ENCODE data around the gene ING5. TPM values are rescaled to one million over a fixed set of nuclear protein-coding genes. Genes with fewer than 3 reads are reported as not detected.

Gene ING5
- total RNA-seq, 1 donor from 2014 or later = 16.3 TPM

DNA sequence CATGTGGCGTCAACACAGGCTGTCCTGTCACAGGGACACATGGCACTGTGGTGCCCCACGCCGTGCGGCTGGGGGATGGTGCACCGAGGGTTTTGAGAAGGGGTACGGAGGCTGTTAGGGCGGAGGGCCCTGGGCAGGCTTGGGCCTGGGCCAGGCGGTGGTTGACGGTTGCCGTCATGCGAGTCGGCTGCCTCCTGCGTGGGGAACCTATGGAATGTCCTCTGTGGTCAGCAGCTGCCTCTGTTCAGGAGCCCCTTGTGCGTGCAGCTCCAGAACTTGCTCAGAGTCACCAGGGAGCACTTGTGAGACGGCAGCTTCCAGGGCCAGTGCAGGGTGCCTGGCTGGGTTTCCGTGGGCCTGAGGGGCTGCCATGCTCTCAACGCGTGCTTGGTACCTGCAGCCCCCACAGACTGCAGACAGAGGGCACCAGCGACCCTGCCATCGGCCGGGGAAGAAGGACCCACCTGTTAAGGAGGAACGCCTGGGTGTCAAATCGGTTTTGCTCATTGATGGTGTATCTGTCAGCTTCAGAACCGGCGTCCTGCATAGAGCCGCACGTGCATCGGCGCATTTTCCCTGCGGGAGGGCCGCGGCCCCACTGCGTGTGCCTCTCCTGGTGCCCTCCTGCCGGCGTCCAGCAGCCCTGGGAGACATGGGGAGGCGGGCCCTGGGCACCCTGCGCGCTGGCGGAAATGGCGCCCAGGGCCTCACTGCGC, 22.6 kb downstream of the ING5 start:
- Mint-ChIP-seq H3K9me3 (ENCODE audit: low read depth) (no peaks in the 10 kb centered on the region), H3K27ac (ENCODE audit: unreplicated experiment) (peak overlapping the region; percentile 27), H3K27me3 (ENCODE audit: low read depth) (no peaks in the 10 kb centered on the region), H3K36me3 (ENCODE audit: low read depth) (peaks cover 12% of the 10 kb centered on the region), H3K4me3 (ENCODE audit: unreplicated experiment) (no peak overlapping the region), H3K4me1 (ENCODE audit: low read depth) (no peaks in the 10 kb centered on the region)
- TF ChIP-seq, protein P1, sequence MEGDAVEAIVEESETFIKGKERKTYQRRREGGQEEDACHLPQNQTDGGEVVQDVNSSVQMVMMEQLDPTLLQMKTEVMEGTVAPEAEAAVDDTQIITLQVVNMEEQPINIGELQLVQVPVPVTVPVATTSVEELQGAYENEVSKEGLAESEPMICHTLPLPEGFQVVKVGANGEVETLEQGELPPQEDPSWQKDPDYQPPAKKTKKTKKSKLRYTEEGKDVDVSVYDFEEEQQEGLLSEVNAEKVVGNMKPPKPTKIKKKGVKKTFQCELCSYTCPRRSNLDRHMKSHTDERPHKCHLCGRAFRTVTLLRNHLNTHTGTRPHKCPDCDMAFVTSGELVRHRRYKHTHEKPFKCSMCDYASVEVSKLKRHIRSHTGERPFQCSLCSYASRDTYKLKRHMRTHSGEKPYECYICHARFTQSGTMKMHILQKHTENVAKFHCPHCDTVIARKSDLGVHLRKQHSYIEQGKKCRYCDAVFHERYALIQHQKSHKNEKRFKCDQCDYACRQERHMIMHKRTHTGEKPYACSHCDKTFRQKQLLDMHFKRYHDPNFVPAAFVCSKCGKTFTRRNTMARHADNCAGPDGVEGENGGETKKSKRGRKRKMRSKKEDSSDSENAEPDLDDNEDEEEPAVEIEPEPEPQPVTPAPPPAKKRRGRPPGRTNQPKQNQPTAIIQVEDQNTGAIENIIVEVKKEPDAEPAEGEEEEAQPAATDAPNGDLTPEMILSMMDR (IDR thresholded peaks at IDR 0.05) = peak; percentile 59
- DNase-seq (ENCODE audit: low spot score) = no peak

DNA sequence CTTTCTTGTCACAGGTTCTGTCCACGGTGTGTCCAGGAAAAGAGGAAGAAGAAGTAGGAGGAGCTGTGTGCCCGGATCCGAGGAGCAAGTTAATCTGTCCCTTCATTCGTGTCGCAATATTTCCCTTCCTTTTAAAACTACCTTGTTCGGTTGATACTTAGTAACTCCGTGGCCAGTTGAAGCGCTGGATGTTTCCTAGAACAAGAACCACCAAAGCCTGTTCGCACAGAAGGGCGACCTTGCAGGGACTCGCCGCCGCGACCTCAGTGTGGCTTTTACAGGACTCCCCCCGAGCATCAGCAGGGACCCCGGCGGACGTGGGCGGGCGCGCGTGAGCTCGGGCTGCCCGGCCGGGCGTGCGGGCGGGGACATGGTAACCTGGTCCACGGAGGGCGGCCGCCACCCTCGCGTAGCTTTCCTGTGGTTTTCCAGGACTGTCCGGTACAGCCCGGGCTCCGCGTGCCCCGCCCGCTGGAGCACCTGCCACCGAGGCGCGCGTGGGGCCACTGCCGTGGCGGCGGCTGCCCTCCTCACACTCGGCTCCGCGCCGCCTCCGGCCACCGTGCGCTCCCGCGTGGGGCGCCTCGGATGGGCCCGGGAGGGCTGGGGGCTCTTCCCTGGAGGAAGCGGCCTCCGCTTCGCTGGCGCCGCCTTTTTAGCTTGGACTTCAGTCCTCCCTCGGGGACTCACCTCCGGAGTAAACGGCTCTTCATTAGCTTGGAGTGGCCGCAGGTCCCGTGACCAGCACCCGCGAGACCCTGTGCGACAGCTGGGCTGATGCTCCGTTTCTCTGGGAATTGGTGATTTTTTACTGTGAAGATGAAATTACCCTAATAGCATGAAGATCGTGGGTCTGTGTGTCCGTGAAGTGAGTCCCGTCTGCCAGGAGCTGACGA, 23.4 kb downstream of the ING5 start:
- no peak for DNase-seq (ENCODE audit: low spot score)

DNA sequence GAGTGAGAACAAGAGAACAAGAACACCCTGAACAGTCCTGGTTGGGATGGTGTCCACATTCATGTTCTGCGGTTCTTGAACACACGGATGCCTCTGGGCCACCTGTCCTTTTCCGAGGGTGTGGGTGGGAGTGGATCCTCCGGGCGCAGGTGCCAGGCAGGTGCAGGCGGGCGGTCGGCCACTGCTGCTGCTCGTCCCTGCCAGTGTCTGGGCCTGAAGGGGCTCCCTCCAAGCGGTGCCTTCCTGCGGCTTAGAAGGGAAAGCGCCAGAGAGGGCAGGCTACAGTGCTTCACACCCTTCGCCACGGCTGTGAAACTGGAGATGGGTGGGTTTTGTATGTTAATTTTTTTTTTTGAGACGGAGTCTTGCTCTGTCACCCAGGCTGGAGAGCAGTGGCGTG, 24.6 kb downstream of the ING5 start:
- H3K4me1 Mint-ChIP-seq (ENCODE audit: low read depth) = no peaks in the 10 kb centered on the region
- no peak overlapping the region for H3K4me3 Mint-ChIP-seq (ENCODE audit: unreplicated experiment)
- no peaks in the 10 kb centered on the region for H3K9me3 Mint-ChIP-seq (ENCODE audit: low read depth)
- H3K27me3 Mint-ChIP-seq (ENCODE audit: low read depth) = no peaks in the 10 kb centered on the region
- no peak for DNase-seq (ENCODE audit: low spot score)
- H3K27ac Mint-ChIP-seq (ENCODE audit: unreplicated experiment) = no peak overlapping the region
- TF ChIP-seq, protein P1 (IDR thresholded peaks at IDR 0.05) = no peak
- peaks cover 12% of the 10 kb centered on the region for H3K36me3 Mint-ChIP-seq (ENCODE audit: low read depth)

More for the DNA sequence above, 23.4 kb downstream of the ING5 start:
- no peak overlapping the region for H3K4me3 Mint-ChIP-seq (ENCODE audit: unreplicated experiment)
- TF ChIP-seq, protein P1 (IDR thresholded peaks at IDR 0.05) = no peak
- no peaks in the 10 kb centered on the region for H3K4me1 Mint-ChIP-seq (ENCODE audit: low read depth)
- H3K9me3 Mint-ChIP-seq (ENCODE audit: low read depth) = no peaks in the 10 kb centered on the region
- no peaks in the 10 kb centered on the region for H3K27me3 Mint-ChIP-seq (ENCODE audit: low read depth)
- peaks cover 12% of the 10 kb centered on the region for H3K36me3 Mint-ChIP-seq (ENCODE audit: low read depth)
- H3K27ac Mint-ChIP-seq (ENCODE audit: unreplicated experiment) = no peak overlapping the region

DNA sequence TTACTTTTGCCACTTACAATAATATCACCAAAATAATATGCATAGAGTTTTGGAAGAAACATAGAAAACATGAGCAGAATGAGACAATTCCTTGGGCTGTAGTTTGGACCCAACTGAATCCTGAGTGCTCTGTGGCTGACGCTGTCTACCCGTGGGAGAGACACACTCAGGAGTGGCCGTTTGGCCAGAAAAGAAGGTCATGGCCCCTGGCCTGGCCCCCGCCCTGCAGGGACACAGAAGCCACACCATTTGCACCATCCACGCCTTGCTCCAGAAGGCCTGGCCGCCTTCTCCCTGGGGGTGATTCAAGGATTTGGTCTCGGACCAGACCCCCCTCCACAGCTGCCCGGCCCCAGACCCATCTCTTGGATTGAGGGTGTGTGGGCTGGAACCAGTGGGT, 26.2 kb downstream of the ING5 start:
- peaks cover 5% of the 10 kb centered on the region for H3K36me3 Mint-ChIP-seq (ENCODE audit: low read depth)
- no peak overlapping the region for H3K27ac Mint-ChIP-seq (ENCODE audit: unreplicated experiment)
- no peak overlapping the region for H3K4me3 Mint-ChIP-seq (ENCODE audit: unreplicated experiment)
- TF ChIP-seq, protein P1 (IDR thresholded peaks at IDR 0.05) = no peak
- no peaks in the 10 kb centered on the region for H3K9me3 Mint-ChIP-seq (ENCODE audit: low read depth)
- H3K4me1 Mint-ChIP-seq (ENCODE audit: low read depth) = no peaks in the 10 kb centered on the region
- no peak for DNase-seq (ENCODE audit: low spot score)
- H3K27me3 Mint-ChIP-seq (ENCODE audit: low read depth) = no peaks in the 10 kb centered on the region

DNA sequence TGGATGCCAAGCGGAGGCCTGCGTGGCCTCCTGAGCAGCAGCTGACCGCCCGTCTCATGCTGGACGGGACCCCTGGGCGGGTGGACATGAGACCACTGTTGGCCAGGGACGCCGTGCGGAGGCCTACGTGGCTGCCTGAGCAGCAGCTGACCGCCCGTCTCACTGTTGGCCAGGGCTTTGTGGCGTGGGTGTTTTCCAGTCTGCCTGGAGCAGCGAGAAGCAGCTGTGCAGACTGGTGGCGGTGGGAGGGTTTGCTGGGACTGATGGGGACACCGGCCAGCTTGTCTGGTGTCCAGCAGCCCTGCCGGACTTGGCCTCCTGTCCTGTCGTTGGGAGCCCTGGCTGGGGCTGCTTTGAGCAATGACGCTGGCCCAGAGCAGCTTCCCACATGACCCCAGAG, 26.8 kb downstream of the ING5 start:
- no peak overlapping the region for H3K4me3 Mint-ChIP-seq (ENCODE audit: unreplicated experiment)
- no peak overlapping the region for H3K27ac Mint-ChIP-seq (ENCODE audit: unreplicated experiment)
- no peak for DNase-seq (ENCODE audit: low spot score)
- TF ChIP-seq, protein P1 (IDR thresholded peaks at IDR 0.05) = no peak
- H3K36me3 Mint-ChIP-seq (ENCODE audit: low read depth) = peaks cover 3% of the 10 kb centered on the region
- H3K9me3 Mint-ChIP-seq (ENCODE audit: low read depth) = no peaks in the 10 kb centered on the region
- H3K4me1 Mint-ChIP-seq (ENCODE audit: low read depth) = no peaks in the 10 kb centered on the region
- H3K27me3 Mint-ChIP-seq (ENCODE audit: low read depth) = no peaks in the 10 kb centered on the region

Measured in chondrocyte (in vitro differentiated cells).